ENCODE data around the gene C6orf163.

Gene C6orf163

GRCh38 chr6:87333591-87334181 is 10.9 kb upstream of the C6orf163 start:
- H3K4me3 ChIP-seq (ENCODE audit: low read length): peak overlapping the region; percentile 37
- no peaks in the 10 kb centered on the region for H3K9me3 ChIP-seq (ENCODE audit: control insufficient read depth, low read length)
- no peaks in the 10 kb centered on the region for H3K36me3 ChIP-seq (ENCODE audit: control insufficient read depth, insufficient read depth, low read length, severe bottlenecking)
- no peaks in the 10 kb centered on the region for H3K27me3 ChIP-seq (replicated peaks; ENCODE audit: control insufficient read depth, insufficient read depth, low read length)
- peaks cover 21% of the 10 kb centered on the region for H3K4me1 ChIP-seq (ENCODE audit: control insufficient read depth, insufficient read depth, low read length)
- DNase-seq (ENCODE audit: low read depth): peak; percentile 6
- H3K9ac ChIP-seq (ENCODE audit: low read length): no peak overlapping the region

GRCh38 chr6:87334683-87335082 is 9.9 kb upstream of the C6orf163 start:
- Histone ChIP-seq H3K9ac (ENCODE audit: low read length) (no peak overlapping the region), H3K9me3 (ENCODE audit: control insufficient read depth, low read length) (no peaks in the 10 kb centered on the region), H3K4me3 (ENCODE audit: low read length) (no peak overlapping the region), H3K27me3 (replicated peaks; ENCODE audit: control insufficient read depth, insufficient read depth, low read length) (no peaks in the 10 kb centered on the region), H3K36me3 (ENCODE audit: control insufficient read depth, insufficient read depth, low read length, severe bottlenecking) (no peaks in the 10 kb centered on the region), H3K4me1 (ENCODE audit: control insufficient read depth, insufficient read depth, low read length) (peaks cover 21% of the 10 kb centered on the region)
- no peak for DNase-seq (ENCODE audit: low read depth)

- H3K4me1 ChIP-seq (ENCODE audit: control insufficient read depth, insufficient read depth, low read length): peaks cover 21% of the 10 kb centered on the region
- DNase-seq (ENCODE audit: low read depth): no peak
- no peak overlapping the region for H3K9ac ChIP-seq (ENCODE audit: low read length)
- H3K36me3 ChIP-seq (ENCODE audit: control insufficient read depth, insufficient read depth, low read length, severe bottlenecking): no peaks in the 10 kb centered on the region
- H3K27me3 ChIP-seq (replicated peaks; ENCODE audit: control insufficient read depth, insufficient read depth, low read length): no peaks in the 10 kb centered on the region
- H3K4me3 ChIP-seq (ENCODE audit: low read length): no peak overlapping the region
- no peaks in the 10 kb centered on the region for H3K9me3 ChIP-seq (ENCODE audit: control insufficient read depth, low read length)
Measured at GRCh38 chr6:87336367-87336766, 8.2 kb upstream of the C6orf163 start.

GRCh38 chr6:87340230-87340629 is 4.4 kb upstream of the C6orf163 start:
- DNase-seq (ENCODE audit: low read depth): no peak
- no peaks in the 10 kb centered on the region for H3K36me3 ChIP-seq (ENCODE audit: control insufficient read depth, insufficient read depth, low read length, severe bottlenecking)
- no peaks in the 10 kb centered on the region for H3K9me3 ChIP-seq (ENCODE audit: control insufficient read depth, low read length)
- H3K4me1 ChIP-seq (ENCODE audit: control insufficient read depth, insufficient read depth, low read length): no peaks in the 10 kb centered on the region
- H3K4me3 ChIP-seq (ENCODE audit: low read length): no peak overlapping the region
- no peaks in the 10 kb centered on the region for H3K27me3 ChIP-seq (replicated peaks; ENCODE audit: control insufficient read depth, insufficient read depth, low read length)
- H3K9ac ChIP-seq (ENCODE audit: low read length): no peak overlapping the region

GRCh38 chr6:87341158-87341557 is 3.5 kb upstream of the C6orf163 start:
- Histone ChIP-seq H3K4me1 (ENCODE audit: control insufficient read depth, insufficient read depth, low read length) (no peaks in the 10 kb centered on the region), H3K36me3 (ENCODE audit: control insufficient read depth, insufficient read depth, low read length, severe bottlenecking) (no peaks in the 10 kb centered on the region), H3K9ac (ENCODE audit: low read length) (no peak overlapping the region), H3K9me3 (ENCODE audit: control insufficient read depth, low read length) (no peaks in the 10 kb centered on the region), H3K4me3 (ENCODE audit: low read length) (no peak overlapping the region), H3K27me3 (replicated peaks; ENCODE audit: control insufficient read depth, insufficient read depth, low read length) (no peaks in the 10 kb centered on the region)
- DNase-seq (ENCODE audit: low read depth): no peak

- Histone ChIP-seq H3K27me3 (replicated peaks; ENCODE audit: control insufficient read depth, insufficient read depth, low read length) (no peaks in the 10 kb centered on the region), H3K9me3 (ENCODE audit: control insufficient read depth, low read length) (no peaks in the 10 kb centered on the region), H3K36me3 (ENCODE audit: control insufficient read depth, insufficient read depth, low read length, severe bottlenecking) (no peaks in the 10 kb centered on the region), H3K9ac (ENCODE audit: low read length) (no peak overlapping the region), H3K4me1 (ENCODE audit: control insufficient read depth, insufficient read depth, low read length) (no peaks in the 10 kb centered on the region), H3K4me3 (ENCODE audit: low read length) (no peak overlapping the region)
- DNase-seq (ENCODE audit: low read depth): no peak
Measured at GRCh38 chr6:87341899-87342298, 2.7 kb upstream of the C6orf163 start.

- H3K9me3 ChIP-seq (ENCODE audit: control insufficient read depth, low read length): no peaks in the 10 kb centered on the region
- H3K4me3 ChIP-seq (ENCODE audit: low read length): no peak overlapping the region
- H3K4me1 ChIP-seq (ENCODE audit: control insufficient read depth, insufficient read depth, low read length): no peaks in the 10 kb centered on the region
- H3K27me3 ChIP-seq (replicated peaks; ENCODE audit: control insufficient read depth, insufficient read depth, low read length): no peaks in the 10 kb centered on the region
- no peaks in the 10 kb centered on the region for H3K36me3 ChIP-seq (ENCODE audit: control insufficient read depth, insufficient read depth, low read length, severe bottlenecking)
- DNase-seq (ENCODE audit: low read depth): no peak
- H3K9ac ChIP-seq (ENCODE audit: low read length): no peak overlapping the region
Measured at GRCh38 chr6:87342829-87343228, 1.8 kb upstream of the C6orf163 start.

- H3K4me1 ChIP-seq (ENCODE audit: control insufficient read depth, insufficient read depth, low read length): no peaks in the 10 kb centered on the region
- DNase-seq (ENCODE audit: low read depth): no peak
- no peak overlapping the region for H3K9ac ChIP-seq (ENCODE audit: low read length)
- no peaks in the 10 kb centered on the region for H3K36me3 ChIP-seq (ENCODE audit: control insufficient read depth, insufficient read depth, low read length, severe bottlenecking)
- no peaks in the 10 kb centered on the region for H3K9me3 ChIP-seq (ENCODE audit: control insufficient read depth, low read length)
- H3K4me3 ChIP-seq (ENCODE audit: low read length): no peak overlapping the region
- H3K27me3 ChIP-seq (replicated peaks; ENCODE audit: control insufficient read depth, insufficient read depth, low read length): no peaks in the 10 kb centered on the region
Measured at GRCh38 chr6:87346700-87347099, 2.1 kb downstream of the C6orf163 start.

GRCh38 chr6:87349896-87350295 is 5.3 kb downstream of the C6orf163 start:
- H3K9ac ChIP-seq (ENCODE audit: low read length): no peak overlapping the region
- H3K27me3 ChIP-seq (replicated peaks; ENCODE audit: control insufficient read depth, insufficient read depth, low read length): no peaks in the 10 kb centered on the region
- no peak for DNase-seq (ENCODE audit: low read depth)
- H3K9me3 ChIP-seq (ENCODE audit: control insufficient read depth, low read length): no peaks in the 10 kb centered on the region
- H3K36me3 ChIP-seq (ENCODE audit: control insufficient read depth, insufficient read depth, low read length, severe bottlenecking): no peaks in the 10 kb centered on the region
- H3K4me3 ChIP-seq (ENCODE audit: low read length): no peak overlapping the region
- H3K4me1 ChIP-seq (ENCODE audit: control insufficient read depth, insufficient read depth, low read length): no peaks in the 10 kb centered on the region

- no peaks in the 10 kb centered on the region for H3K27me3 ChIP-seq (replicated peaks; ENCODE audit: control insufficient read depth, insufficient read depth, low read length)
- no peak for DNase-seq (ENCODE audit: low read depth)
- no peaks in the 10 kb centered on the region for H3K9me3 ChIP-seq (ENCODE audit: control insufficient read depth, low read length)
Measured at GRCh38 chr6:87350516-87350915, 5.9 kb downstream of the C6orf163 start.

GRCh38 chr6:87351583-87351982 is 7.0 kb downstream of the C6orf163 start:
- no peak for DNase-seq (ENCODE audit: low read depth)

More at GRCh38 chr6:87350516-87350915, 5.9 kb downstream of the C6orf163 start:
- Histone ChIP-seq H3K9ac (ENCODE audit: low read length) (no peak overlapping the region), H3K4me3 (ENCODE audit: low read length) (no peak overlapping the region), H3K36me3 (ENCODE audit: control insufficient read depth, insufficient read depth, low read length, severe bottlenecking) (no peaks in the 10 kb centered on the region), H3K4me1 (ENCODE audit: control insufficient read depth, insufficient read depth, low read length) (no peaks in the 10 kb centered on the region)

GRCh38 chr6:87356181-87356580 is 11.6 kb downstream of the C6orf163 start:
- Histone ChIP-seq H3K27me3 (replicated peaks; ENCODE audit: control insufficient read depth, insufficient read depth, low read length) (no peaks in the 10 kb centered on the region), H3K9ac (ENCODE audit: low read length) (no peak overlapping the region), H3K4me1 (ENCODE audit: control insufficient read depth, insufficient read depth, low read length) (no peaks in the 10 kb centered on the region), H3K4me3 (ENCODE audit: low read length) (no peak overlapping the region), H3K36me3 (ENCODE audit: control insufficient read depth, insufficient read depth, low read length, severe bottlenecking) (no peaks in the 10 kb centered on the region), H3K9me3 (ENCODE audit: control insufficient read depth, low read length) (no peaks in the 10 kb centered on the region)
- no peak for DNase-seq (ENCODE audit: low read depth)

More at GRCh38 chr6:87351583-87351982, 7.0 kb downstream of the C6orf163 start:
- H3K36me3 ChIP-seq (ENCODE audit: control insufficient read depth, insufficient read depth, low read length, severe bottlenecking): no peaks in the 10 kb centered on the region
- H3K9me3 ChIP-seq (ENCODE audit: control insufficient read depth, low read length): no peaks in the 10 kb centered on the region
- H3K4me3 ChIP-seq (ENCODE audit: low read length): no peak overlapping the region
- no peaks in the 10 kb centered on the region for H3K27me3 ChIP-seq (replicated peaks; ENCODE audit: control insufficient read depth, insufficient read depth, low read length)
- H3K4me1 ChIP-seq (ENCODE audit: control insufficient read depth, insufficient read depth, low read length): no peaks in the 10 kb centered on the region
- H3K9ac ChIP-seq (ENCODE audit: low read length): no peak overlapping the region
